H54 (cell line): ENCODE measurements around the gene TRMT6.

ENCODE experiments used
- DNase-seq: peaks from one replicate; pipeline ENCODE4 v3.0.0; 2011; ENCODE audit warnings: low spot score, mixed read lengths; ENCODE audit not compliant: insufficient read length
- FAIRE-seq: peaks from 3 replicates; lab custom pipeline; 2011; peaks lifted over from hg19 to GRCh38; lab: Jason Lieb, UNC
- POLR2A ChIP-seq: IDR thresholded peaks from 2 replicates; pipeline ENCODE4 v1.6.1; 2011; ENCODE audit warnings: low read depth, mild to moderate bottlenecking, low read length

TRMT6 gene

GRCh38 chr20:5932796-5933195 is 17.5 kb downstream of the TRMT6 start:
- no peak for FAIRE-seq
- TF ChIP-seq POLR2A, result no peak
- DNase-seq, result no peak

GRCh38 chr20:5931411-5931810 is 18.9 kb downstream of the TRMT6 start:
- TF ChIP-seq POLR2A, result no peak
- no peak for FAIRE-seq
- DNase-seq, result no peak

GRCh38 chr20:5928836-5929715 is 21.3 kb downstream of the TRMT6 start:
- no peak for FAIRE-seq

GRCh38 chr20:5927749-5928462 is 22.4 kb downstream of the TRMT6 start:
- TF ChIP-seq POLR2A, result no peak
- FAIRE-seq (no peak), DNase-seq (no peak)

More at GRCh38 chr20:5928836-5929715, 21.3 kb downstream of the TRMT6 start:
- DNase-seq, result no peak
- TF ChIP-seq POLR2A, result no peak

- FAIRE-seq, result no peak
- no peak for TF ChIP-seq POLR2A
- no peak for DNase-seq
Observed at GRCh38 chr20:5925551-5925950, 24.8 kb downstream of the TRMT6 start.

- DNase-seq (no peak), FAIRE-seq (no peak)
- no peak for TF ChIP-seq POLR2A
Observed at GRCh38 chr20:5923493-5923892, 26.8 kb downstream of the TRMT6 start.

GRCh38 chr20:5920581-5920980 is 29.8 kb downstream of the TRMT6 start:
- TF ChIP-seq POLR2A, result no peak
- DNase-seq, result no peak
- FAIRE-seq, result no peak

- FAIRE-seq (no peak), DNase-seq (no peak)
- TF ChIP-seq POLR2A, result no peak
Observed at GRCh38 chr20:5919626-5920544, 30.4 kb downstream of the TRMT6 start.

GRCh38 chr20:5918856-5919625 is 31.3 kb downstream of the TRMT6 start:
- FAIRE-seq (peak; percentile 81), DNase-seq (peak; percentile 55)
- no peak for TF ChIP-seq POLR2A

GRCh38 chr20:5914859-5915258 is 35.5 kb downstream of the TRMT6 start:
- DNase-seq (no peak), FAIRE-seq (no peak)
- no peak for TF ChIP-seq POLR2A

GRCh38 chr20:5913166-5913565 is 37.2 kb downstream of the TRMT6 start:
- DNase-seq, result no peak
- no peak for TF ChIP-seq POLR2A
- no peak for FAIRE-seq

- DNase-seq (no peak), FAIRE-seq (no peak)
- TF ChIP-seq POLR2A, result no peak
Observed at GRCh38 chr20:5910186-5910585, 40.1 kb downstream of the TRMT6 start.

- DNase-seq, result no peak
- no peak for TF ChIP-seq POLR2A
- no peak for FAIRE-seq
Observed at GRCh38 chr20:5908981-5909380, 41.4 kb downstream of the TRMT6 start.

GRCh38 chr20:5900908-5901307 is 49.4 kb downstream of the TRMT6 start:
- no peak for TF ChIP-seq POLR2A
- FAIRE-seq, result no peak

More at GRCh38 chr20:5900908-5901307, 49.4 kb downstream of the TRMT6 start:
- DNase-seq, result no peak
